GM21786 (cell line): ENCODE results near the gene GJA8.
"Not testable (repeated sequence)": the region's sequence is repeated elsewhere in the genome, so short reads cannot be mapped to it uniquely, and the experiment has no call there.

Source experiments
- ATAC-seq: cut with Tn5 transposase; IDR thresholded peaks from one replicate; pipeline ENCODE4 v1.9.1; 2021; ENCODE audit not compliant: unreplicated experiment

The GJA8 gene

GRCh38 chr1:147902253-147902845, at the start of gene GJA8:
Gene GJA8 (plus strand): TSS chr1:147902795. CDS start chr1:147907956, 5,161 bp downstream.
- no peak for ATAC-seq

DNA sequence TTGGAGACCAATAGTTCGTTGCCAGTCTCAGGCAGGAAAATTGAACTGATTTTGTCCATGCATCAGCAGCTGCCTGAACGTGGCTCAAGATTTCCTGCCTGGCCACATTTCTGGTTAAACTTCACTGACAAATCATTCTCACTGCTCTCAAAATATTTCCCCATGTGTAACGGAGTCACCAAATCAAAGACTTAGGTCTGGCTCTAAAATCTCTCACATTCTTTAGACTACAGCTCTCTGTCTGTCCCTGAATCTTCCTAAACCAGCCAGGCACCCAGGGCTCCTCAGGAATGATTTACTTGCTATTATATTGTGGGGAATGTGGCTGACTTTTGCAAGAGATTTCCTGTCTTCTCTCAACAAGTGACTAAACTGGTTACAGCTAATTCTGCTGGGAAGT, 49.2 kb upstream of the GJA8 start:
- ATAC-seq, result no peak

DNA sequence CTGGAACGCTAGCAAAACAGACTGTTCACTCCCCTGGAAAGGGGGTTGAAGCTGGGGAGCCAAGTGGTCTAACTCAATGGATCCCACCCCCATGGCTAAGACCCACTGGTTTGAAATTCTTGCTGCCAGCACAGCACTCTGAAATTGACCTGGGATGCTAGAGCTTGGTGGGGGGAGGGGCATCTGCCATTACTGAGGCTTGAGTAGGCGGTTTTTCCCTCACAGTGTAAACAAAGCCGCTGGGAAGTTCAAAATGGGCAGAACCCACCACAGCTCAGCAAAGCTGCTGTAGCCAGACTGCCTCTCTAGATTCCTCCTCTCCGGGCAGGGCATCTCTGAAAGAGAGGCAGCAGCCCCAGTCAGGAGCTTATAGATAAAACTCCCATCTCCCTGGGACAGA, 47.6 kb upstream of the GJA8 start:
- not testable (repeated sequence) for ATAC-seq

GRCh38 chr1:147855996-147856395, 46.6 kb upstream of the GJA8 start:
- not testable (repeated sequence) for ATAC-seq

DNA sequence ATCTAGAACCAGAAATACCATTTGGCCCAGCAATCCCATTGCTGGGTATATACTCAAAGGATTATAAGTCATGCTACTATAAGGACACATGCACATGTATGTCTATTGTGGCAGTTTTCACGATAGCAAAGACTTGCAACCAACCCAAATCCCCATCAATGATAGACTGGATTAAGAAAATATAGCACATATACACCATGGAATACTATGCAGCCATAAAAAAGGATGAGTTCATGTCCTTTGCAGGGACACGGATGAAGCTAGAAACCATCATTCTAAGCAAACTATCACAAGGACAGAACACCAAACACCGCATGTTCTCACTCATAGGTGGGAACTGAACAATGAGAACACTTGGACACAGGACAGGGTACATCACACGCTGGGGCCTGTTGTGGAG, 35.4 kb upstream of the GJA8 start:
- ATAC-seq, result not testable (repeated sequence)

- no peak for ATAC-seq
Measured at GRCh38 chr1:147878022-147878421, 24.6 kb upstream of the GJA8 start.

GRCh38 chr1:147879911-147880310, 22.7 kb upstream of the GJA8 start:
- no peak for ATAC-seq

DNA sequence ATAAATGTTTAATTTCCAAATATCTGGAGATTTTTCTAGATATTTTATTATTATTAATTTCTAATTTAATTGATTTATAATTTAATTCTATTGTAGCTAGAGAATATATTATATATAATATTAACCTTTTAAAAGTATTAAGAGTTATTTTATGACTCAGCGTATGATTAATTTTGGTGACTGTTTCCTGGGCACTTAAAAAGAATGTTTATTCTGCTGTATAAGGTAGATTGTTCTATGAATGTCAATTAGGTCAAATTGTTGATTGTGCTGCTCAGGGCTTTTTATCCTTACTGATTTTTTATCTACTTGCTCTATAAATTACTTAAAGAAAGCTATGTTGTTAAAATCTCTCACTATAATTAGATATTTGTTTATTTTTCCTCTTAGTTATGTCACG, 20.1 kb upstream of the GJA8 start:
- no peak for ATAC-seq

DNA sequence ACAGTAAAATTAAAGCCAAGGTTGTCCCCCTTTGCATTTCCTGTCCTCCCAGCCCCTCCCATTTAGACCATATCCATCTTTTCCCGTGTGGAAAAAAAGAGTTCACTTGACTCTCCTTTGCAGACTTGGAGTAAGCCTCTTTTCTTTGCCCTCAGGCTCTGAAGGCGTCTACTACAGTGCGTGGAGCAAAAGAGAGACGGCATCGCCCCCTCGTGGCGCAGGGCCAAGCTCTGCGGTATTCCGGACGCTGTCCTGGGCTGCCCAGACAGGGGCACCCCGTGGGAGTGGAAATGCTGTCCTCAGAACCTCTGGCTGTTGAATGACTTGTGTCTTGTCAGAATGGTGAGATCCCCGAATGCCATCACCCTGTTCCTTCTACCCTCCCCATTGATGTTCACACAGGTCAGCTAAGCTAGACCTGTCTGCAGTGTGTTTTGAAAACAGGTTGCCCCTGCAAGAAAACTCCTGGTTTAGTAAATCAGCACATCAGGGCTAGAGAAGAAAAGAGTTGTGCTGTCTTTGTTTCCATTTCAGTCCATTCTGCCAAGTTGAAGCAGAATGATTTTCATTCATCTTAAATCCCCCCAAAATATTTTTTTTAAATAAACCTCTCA, 12.3 kb upstream of the GJA8 start:
- no peak for ATAC-seq

GRCh38 chr1:147891088-147891487, 11.5 kb upstream of the GJA8 start:
- ATAC-seq, result no peak

GRCh38 chr1:147892216-147892615, 10.4 kb upstream of the GJA8 start:
- no peak for ATAC-seq

GRCh38 chr1:147892731-147893214, 9.8 kb upstream of the GJA8 start:
- no peak for ATAC-seq

DNA sequence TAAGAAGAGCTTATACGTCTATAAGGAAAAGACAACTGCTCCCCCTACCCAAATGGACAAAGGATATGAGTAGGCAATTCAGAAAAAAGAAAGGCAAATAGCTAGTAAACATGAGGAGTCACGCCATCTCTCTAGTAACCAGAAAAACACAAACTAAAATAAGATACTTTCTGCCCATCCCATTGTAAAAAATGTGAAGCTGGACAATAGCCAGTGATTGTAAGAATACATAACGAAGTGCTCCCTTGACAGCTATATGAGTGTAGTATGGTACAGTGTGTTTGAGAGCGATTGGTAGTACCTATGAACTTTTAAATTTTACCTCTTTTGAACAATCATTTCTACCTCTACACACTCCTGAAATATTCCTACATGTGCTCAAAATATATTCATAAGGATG, 7.5 kb upstream of the GJA8 start:
- ATAC-seq, result no peak

GRCh38 chr1:147897029-147897752, 5.4 kb upstream of the GJA8 start:
- no peak for ATAC-seq

DNA sequence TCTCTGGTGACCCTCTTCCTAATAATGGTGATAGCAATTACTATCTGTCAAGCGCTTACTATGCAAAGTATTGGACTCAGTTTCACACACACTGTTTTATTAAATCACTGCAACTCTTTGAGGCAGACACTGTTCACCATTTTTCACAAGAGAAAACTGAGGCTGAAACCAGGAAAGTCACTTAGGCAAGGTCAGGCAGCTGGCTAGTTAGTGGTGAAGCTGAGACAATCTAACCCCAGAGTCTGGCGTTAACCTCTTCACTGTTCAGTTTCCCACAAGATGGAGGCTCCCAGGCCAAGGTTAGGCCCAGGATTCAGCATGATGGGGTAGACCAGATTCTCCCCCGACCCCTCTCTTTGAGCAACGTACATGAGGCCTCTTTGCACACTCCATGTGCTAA, 4.8 kb upstream of the GJA8 start:
- no peak for ATAC-seq

GRCh38 chr1:147904726-147905125, 2.1 kb downstream of the GJA8 start:
- no peak for ATAC-seq

- ATAC-seq, result no peak
Measured at GRCh38 chr1:147907786-147908509, 5.4 kb downstream of the GJA8 start.

- ATAC-seq, result no peak
Measured at GRCh38 chr1:147912553-147912952, 10.0 kb downstream of the GJA8 start.

DNA sequence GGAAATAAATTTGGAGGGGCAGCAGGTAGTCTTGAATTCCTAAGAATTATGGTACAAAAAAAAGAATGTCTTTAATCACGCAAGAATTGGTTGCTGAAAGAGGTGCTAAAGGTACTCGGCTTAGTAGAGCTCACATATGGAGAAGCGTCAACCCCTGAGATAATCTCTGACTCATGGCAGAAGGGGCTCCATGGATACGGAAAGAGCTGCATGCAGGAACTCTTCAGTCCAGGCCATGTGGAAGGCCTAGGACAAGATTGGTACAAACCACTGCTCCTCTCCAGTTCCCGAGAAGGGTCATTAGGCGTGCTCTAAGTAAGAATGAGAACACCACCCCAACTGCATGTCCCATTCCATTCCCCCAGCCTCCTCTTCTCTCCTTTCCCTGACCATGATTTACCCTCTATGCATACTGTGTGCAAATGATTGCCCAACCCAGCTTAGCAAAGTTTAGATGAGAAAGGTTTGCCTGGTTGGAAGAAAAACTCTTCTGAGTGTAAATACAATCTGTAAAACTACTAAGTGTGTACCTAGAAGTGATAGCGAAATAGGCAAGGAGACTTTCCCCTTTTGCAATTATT, 10.9 kb downstream of the GJA8 start:
- no peak for ATAC-seq

DNA sequence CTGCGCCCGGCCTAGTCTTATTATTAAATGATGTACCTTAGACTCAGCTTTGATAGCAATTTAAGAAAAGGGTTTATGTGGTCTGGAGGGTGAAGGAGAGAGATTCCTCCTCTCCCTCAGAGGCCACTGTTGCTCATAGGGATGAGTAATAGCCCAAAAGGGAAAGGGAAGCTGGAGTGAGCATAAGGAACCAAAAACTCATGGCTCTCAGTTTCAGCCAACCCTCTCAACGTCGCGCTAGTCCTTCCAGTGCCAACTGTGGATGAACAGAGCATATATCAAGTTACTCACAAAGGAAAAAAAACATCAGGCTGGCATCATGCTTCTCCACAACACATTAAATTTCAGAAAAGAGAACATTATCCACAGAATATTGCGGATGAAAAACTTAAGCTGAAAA, 17.3 kb downstream of the GJA8 start:
- ATAC-seq, result no peak

DNA sequence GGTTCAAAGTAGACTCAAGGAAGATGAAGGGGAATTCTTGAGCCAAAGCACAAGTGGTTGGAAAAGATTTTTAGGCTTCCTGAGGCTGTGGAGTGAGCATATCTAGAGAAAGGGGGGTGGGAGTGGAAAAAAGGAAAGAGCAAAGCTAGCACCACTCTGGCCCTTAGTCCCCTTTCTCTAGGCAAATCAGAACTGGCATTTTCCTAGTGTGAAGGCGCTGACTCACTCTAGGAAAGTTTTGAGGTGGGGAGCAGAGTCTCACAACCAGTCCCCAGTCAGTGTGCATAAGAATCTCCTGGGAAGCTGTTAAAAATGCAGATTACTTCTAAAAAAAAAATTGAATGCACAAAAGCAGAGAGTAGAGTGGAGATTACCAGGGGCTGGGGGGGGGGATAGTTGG, 22.2 kb downstream of the GJA8 start:
- ATAC-seq, result no peak
